Panc1 (cell line): ENCODE measurements around the gene LLPH.

Experiments
- SIN3A ChIP-seq: IDR thresholded peaks from 2 replicates; pipeline ENCODE4 v1.6.1; 2012; ENCODE audit warnings: low read depth, mild to moderate bottlenecking, low read length, moderate library complexity, borderline replicate concordance; ENCODE audit not compliant: insufficient read depth
- TCF7L2 ChIP-seq: IDR thresholded peaks from 2 replicates; pipeline ENCODE4 v1.6.1; 2011; ENCODE audit warnings: mild to moderate bottlenecking, low read depth, low read length, inconsistent platforms
- TF ChIP-seq, protein P1 (sequence below): fragments of 450-650 bp; IDR thresholded peaks from 2 replicates; pipeline ENCODE4 v1.5.1; 2017; ENCODE audit warnings: mild to moderate bottlenecking
- TF ChIP-seq, protein P2 (sequence below), 2 experiments: IDR thresholded peaks; 2 replicates each; pipeline ENCODE4 v1.6.1; 2011 to 2012; ENCODE audit warnings: low read depth in 2 of 2, control low read depth in 1 of 2, low read length in 1 of 2, mild to moderate bottlenecking in 1 of 2, moderate library complexity in 1 of 2; ENCODE audit not compliant: insufficient read depth in 1 of 2

DNA sequence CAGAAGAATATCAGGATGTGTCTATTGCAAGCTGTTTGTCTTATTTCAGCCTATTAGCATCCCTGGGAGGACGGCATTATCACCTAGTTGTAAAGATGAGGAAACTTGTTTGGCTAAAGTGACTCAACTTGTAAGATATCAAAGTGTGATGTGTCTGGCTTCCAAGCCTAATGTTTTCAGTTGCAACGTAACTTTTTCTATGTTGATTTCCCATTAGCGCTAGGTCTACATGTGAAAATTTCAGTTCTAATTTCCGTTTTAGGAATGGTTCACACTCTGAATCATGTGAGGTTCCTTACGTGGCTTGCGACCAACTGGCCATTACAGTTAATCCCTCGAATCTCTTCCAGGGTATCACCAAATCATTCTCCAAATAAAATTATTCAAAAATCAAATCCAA lies 58.0 kb downstream of the LLPH start:
- TF ChIP-seq, protein P1, sequence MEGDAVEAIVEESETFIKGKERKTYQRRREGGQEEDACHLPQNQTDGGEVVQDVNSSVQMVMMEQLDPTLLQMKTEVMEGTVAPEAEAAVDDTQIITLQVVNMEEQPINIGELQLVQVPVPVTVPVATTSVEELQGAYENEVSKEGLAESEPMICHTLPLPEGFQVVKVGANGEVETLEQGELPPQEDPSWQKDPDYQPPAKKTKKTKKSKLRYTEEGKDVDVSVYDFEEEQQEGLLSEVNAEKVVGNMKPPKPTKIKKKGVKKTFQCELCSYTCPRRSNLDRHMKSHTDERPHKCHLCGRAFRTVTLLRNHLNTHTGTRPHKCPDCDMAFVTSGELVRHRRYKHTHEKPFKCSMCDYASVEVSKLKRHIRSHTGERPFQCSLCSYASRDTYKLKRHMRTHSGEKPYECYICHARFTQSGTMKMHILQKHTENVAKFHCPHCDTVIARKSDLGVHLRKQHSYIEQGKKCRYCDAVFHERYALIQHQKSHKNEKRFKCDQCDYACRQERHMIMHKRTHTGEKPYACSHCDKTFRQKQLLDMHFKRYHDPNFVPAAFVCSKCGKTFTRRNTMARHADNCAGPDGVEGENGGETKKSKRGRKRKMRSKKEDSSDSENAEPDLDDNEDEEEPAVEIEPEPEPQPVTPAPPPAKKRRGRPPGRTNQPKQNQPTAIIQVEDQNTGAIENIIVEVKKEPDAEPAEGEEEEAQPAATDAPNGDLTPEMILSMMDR: no peak
- TF ChIP-seq TCF7L2 (no peak), SIN3A (no peak)
- TF ChIP-seq, protein P2, sequence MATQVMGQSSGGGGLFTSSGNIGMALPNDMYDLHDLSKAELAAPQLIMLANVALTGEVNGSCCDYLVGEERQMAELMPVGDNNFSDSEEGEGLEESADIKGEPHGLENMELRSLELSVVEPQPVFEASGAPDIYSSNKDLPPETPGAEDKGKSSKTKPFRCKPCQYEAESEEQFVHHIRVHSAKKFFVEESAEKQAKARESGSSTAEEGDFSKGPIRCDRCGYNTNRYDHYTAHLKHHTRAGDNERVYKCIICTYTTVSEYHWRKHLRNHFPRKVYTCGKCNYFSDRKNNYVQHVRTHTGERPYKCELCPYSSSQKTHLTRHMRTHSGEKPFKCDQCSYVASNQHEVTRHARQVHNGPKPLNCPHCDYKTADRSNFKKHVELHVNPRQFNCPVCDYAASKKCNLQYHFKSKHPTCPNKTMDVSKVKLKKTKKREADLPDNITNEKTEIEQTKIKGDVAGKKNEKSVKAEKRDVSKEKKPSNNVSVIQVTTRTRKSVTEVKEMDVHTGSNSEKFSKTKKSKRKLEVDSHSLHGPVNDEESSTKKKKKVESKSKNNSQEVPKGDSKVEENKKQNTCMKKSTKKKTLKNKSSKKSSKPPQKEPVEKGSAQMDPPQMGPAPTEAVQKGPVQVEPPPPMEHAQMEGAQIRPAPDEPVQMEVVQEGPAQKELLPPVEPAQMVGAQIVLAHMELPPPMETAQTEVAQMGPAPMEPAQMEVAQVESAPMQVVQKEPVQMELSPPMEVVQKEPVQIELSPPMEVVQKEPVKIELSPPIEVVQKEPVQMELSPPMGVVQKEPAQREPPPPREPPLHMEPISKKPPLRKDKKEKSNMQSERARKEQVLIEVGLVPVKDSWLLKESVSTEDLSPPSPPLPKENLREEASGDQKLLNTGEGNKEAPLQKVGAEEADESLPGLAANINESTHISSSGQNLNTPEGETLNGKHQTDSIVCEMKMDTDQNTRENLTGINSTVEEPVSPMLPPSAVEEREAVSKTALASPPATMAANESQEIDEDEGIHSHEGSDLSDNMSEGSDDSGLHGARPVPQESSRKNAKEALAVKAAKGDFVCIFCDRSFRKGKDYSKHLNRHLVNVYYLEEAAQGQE (IDR thresholded peaks at IDR 0.05; ENCODE audit: insufficient read depth in 1 of 2, low read depth in 2 of 2, low read length in 1 of 2): no peak
